ENCODE results near the gene PTPRK. TPM values are rescaled to one million over a fixed set of nuclear protein-coding genes. Genes with fewer than 3 reads are reported as not detected.

The PTPRK gene
- total RNA-seq, 2 experiments from 2014 or later, result not detected

GRCh38 chr6:128204616-128205015 lies 315.8 kb downstream of the PTPRK start:
- no peak overlapping the region for H3K4me3 ChIP-seq (ENCODE audit: low read depth, low read length, poor library complexity, severe bottlenecking)
- no peaks in the 10 kb centered on the region for H3K9me3 ChIP-seq (ENCODE audit: low read length)
- H3K79me2 ChIP-seq (ENCODE audit: insufficient read depth, low read depth, low read length), result no peaks in the 10 kb centered on the region
- H3K4me1 ChIP-seq (ENCODE audit: insufficient read depth, low read length, poor library complexity, severe bottlenecking), result no peaks in the 10 kb centered on the region
- no peak overlapping the region for H3K4me2 ChIP-seq (ENCODE audit: low read length)
- no peak overlapping the region for H3K27ac ChIP-seq (ENCODE audit: low read depth, low read length, poor library complexity, severe bottlenecking)
- no peak for TF ChIP-seq CTCF (conservative IDR thresholded peaks at IDR 0.05; ENCODE audit: low read length)
- TF ChIP-seq EZH2phosphoT487 (IDR thresholded peaks at IDR 0.05; ENCODE audit: borderline replicate concordance, low read depth, low read length), result no peak
- ChIA-PET CTCF (ENCODE audit: unreplicated experiment) (no interaction called here), POLR2A (no interaction called here)
- no peaks in the 10 kb centered on the region for H3K9me2 ChIP-seq (ENCODE audit: insufficient read depth, low read length)
- DNase-seq (ENCODE audit: low spot score), result no peak
- H3K36me3 ChIP-seq (ENCODE audit: insufficient read depth, low read length), result no peaks in the 10 kb centered on the region
- intact Hi-C loops (cut with micrococcal nuclease; ENCODE audit: unreplicated experiment), result no loop called here
- BruUV-seq (replicated peaks), result no TSS peak
- H4K20me1 ChIP-seq (ENCODE audit: insufficient read depth, low read length), result no peaks in the 10 kb centered on the region
- no peak overlapping the region for H2AFZ ChIP-seq (ENCODE audit: low read length)

- CTCF ChIA-PET (ENCODE audit: unreplicated experiment), result no interaction called here
- H3K4me1 ChIP-seq (ENCODE audit: insufficient read depth, low read length, poor library complexity, severe bottlenecking), result no peaks in the 10 kb centered on the region
- no peaks in the 10 kb centered on the region for H3K9me2 ChIP-seq (ENCODE audit: insufficient read depth, low read length)
- no peak overlapping the region for H3K4me2 ChIP-seq (ENCODE audit: low read length)
- no peak overlapping the region for H2AFZ ChIP-seq (ENCODE audit: low read length)
- no peaks in the 10 kb centered on the region for H4K20me1 ChIP-seq (ENCODE audit: insufficient read depth, low read length)
- no peak for DNase-seq (ENCODE audit: low spot score)
- intact Hi-C loops (cut with micrococcal nuclease; ENCODE audit: unreplicated experiment), result no loop called here
- H3K36me3 ChIP-seq (ENCODE audit: insufficient read depth, low read length), result no peaks in the 10 kb centered on the region
- POLR2A ChIA-PET, result no interaction called here
- no peak overlapping the region for H3K4me3 ChIP-seq (ENCODE audit: low read depth, low read length, poor library complexity, severe bottlenecking)
- no peaks in the 10 kb centered on the region for H3K79me2 ChIP-seq (ENCODE audit: insufficient read depth, low read depth, low read length)
- TF ChIP-seq EZH2phosphoT487 (IDR thresholded peaks at IDR 0.05; ENCODE audit: borderline replicate concordance, low read depth, low read length) (no peak), CTCF (conservative IDR thresholded peaks at IDR 0.05; ENCODE audit: low read length) (no peak)
- H3K9me3 ChIP-seq (ENCODE audit: low read length), result no peaks in the 10 kb centered on the region
- no TSS peak for BruUV-seq (replicated peaks)
- no peak overlapping the region for H3K27ac ChIP-seq (ENCODE audit: low read depth, low read length, poor library complexity, severe bottlenecking)
These were observed 318.1 kb downstream of the PTPRK start for GRCh38 chr6:128202169-128202765.

- Histone ChIP-seq H3K4me1 (ENCODE audit: insufficient read depth, low read length, poor library complexity, severe bottlenecking) (no peaks in the 10 kb centered on the region), H4K20me1 (ENCODE audit: insufficient read depth, low read length) (no peaks in the 10 kb centered on the region), H3K36me3 (ENCODE audit: insufficient read depth, low read length) (no peaks in the 10 kb centered on the region), H3K9me2 (ENCODE audit: insufficient read depth, low read length) (no peaks in the 10 kb centered on the region), H3K27ac (ENCODE audit: low read depth, low read length, poor library complexity, severe bottlenecking) (no peak overlapping the region), H3K4me2 (ENCODE audit: low read length) (no peak overlapping the region), H2AFZ (ENCODE audit: low read length) (no peak overlapping the region), H3K9me3 (ENCODE audit: low read length) (no peaks in the 10 kb centered on the region), H3K79me2 (ENCODE audit: insufficient read depth, low read depth, low read length) (no peaks in the 10 kb centered on the region), H3K4me3 (ENCODE audit: low read depth, low read length, poor library complexity, severe bottlenecking) (no peak overlapping the region)
- no peak for TF ChIP-seq CTCF (conservative IDR thresholded peaks at IDR 0.05; ENCODE audit: low read length)
- TF ChIP-seq EZH2phosphoT487 (IDR thresholded peaks at IDR 0.05; ENCODE audit: borderline replicate concordance, low read depth, low read length), result no peak
- intact Hi-C loops (cut with micrococcal nuclease; ENCODE audit: unreplicated experiment), result no loop called here
- CTCF ChIA-PET (ENCODE audit: unreplicated experiment), result no interaction called here
- POLR2A ChIA-PET, result interaction anchor here (0.6 to 0.7 kb wide), 2 partner anchors 51 to 424 kb away, joined by 3 to 4 read pairs; no protein-coding TSS in a partner anchor
- no TSS peak for BruUV-seq (replicated peaks)
- DNase-seq (ENCODE audit: low spot score), result no peak
These were observed 319.6 kb downstream of the PTPRK start for GRCh38 chr6:128200789-128201188.
